ENCODE data around the gene TYK2.

DNA sequence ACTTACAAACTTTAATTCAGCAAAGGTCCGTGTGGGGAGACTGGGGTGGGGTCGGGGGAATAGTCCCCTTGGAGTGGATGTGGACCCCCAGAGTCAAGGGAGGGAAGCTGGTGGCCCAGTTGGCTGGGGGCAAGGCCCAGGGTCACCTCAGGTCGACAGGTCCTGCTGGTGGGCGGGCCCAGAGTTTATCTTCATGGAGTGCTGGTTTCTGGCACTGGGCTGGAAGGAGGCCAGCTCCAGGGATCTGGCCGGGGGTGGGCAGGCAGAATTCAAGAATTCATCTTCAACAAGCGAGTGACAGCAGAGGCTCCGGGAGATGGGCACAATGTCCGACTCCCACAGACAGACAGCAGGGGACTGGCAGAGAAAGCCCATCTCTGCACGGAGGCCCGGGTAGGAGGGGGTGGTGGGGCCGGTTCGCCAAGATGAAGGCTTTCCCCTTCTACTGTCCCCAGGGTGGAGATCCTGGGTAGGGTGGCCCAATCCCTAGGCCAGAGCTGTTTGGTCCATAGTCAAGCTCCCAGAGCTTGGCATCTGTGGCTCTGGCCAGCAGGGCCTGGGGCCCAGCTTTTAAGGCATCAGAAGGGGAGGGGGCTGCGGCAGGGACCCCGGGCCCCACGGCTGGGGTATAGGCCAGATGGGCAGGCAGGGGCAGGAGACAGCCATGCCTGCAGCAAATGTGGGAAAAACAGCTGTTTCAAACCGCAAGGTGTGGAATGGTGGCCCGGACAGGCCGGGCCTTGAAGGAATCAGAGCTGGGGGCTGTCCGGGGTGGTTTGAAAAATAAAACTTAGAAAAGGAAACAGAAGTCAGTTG is 63.9 kb downstream of the TYK2 start:
- TF ChIP-seq, protein P1, sequence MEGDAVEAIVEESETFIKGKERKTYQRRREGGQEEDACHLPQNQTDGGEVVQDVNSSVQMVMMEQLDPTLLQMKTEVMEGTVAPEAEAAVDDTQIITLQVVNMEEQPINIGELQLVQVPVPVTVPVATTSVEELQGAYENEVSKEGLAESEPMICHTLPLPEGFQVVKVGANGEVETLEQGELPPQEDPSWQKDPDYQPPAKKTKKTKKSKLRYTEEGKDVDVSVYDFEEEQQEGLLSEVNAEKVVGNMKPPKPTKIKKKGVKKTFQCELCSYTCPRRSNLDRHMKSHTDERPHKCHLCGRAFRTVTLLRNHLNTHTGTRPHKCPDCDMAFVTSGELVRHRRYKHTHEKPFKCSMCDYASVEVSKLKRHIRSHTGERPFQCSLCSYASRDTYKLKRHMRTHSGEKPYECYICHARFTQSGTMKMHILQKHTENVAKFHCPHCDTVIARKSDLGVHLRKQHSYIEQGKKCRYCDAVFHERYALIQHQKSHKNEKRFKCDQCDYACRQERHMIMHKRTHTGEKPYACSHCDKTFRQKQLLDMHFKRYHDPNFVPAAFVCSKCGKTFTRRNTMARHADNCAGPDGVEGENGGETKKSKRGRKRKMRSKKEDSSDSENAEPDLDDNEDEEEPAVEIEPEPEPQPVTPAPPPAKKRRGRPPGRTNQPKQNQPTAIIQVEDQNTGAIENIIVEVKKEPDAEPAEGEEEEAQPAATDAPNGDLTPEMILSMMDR (IDR thresholded peaks at IDR 0.05), result no peak
- TF ChIP-seq POLR2A (IDR thresholded peaks at IDR 0.05), result no peak
- no peak for TF ChIP-seq EP300 (IDR thresholded peaks at IDR 0.05)

All from tibial nerve (tissue), 4 donors.